HG03095 (cell line): ENCODE measurements around the gene ZNF574.

Experiments
- ATAC-seq: cut with Tn5 transposase; IDR thresholded peaks from one replicate; pipeline ENCODE4 v1.9.1; 2021; ENCODE audit warnings: moderate library complexity; ENCODE audit not compliant: unreplicated experiment

The ZNF574 gene

GRCh38 chr19:42079886-42080763 is 4.2 kb downstream of the ZNF574 start:
- ATAC-seq, result no peak

GRCh38 chr19:42080764-42081375 is 4.9 kb downstream of the ZNF574 start:
- no peak for ATAC-seq

GRCh38 chr19:42081584-42082203 is 5.7 kb downstream of the ZNF574 start:
- ATAC-seq, result no peak

GRCh38 chr19:42083537-42083936 is 7.6 kb downstream of the ZNF574 start:
- ATAC-seq, result no peak

GRCh38 chr19:42086188-42086736 is 10.3 kb downstream of the ZNF574 start:
- ATAC-seq, result no peak

- no peak for ATAC-seq
Observed at GRCh38 chr19:42086770-42087550, 11.0 kb downstream of the ZNF574 start.

GRCh38 chr19:42088471-42089190 is 12.7 kb downstream of the ZNF574 start:
- no peak for ATAC-seq

GRCh38 chr19:42089191-42089750 is 13.3 kb downstream of the ZNF574 start:
- no peak for ATAC-seq

GRCh38 chr19:42089772-42090171 is 13.8 kb downstream of the ZNF574 start:
- ATAC-seq, result no peak

GRCh38 chr19:42090672-42091071 is 14.7 kb downstream of the ZNF574 start:
- no peak for ATAC-seq

GRCh38 chr19:42091300-42091699 is 15.3 kb downstream of the ZNF574 start:
- ATAC-seq, result no peak

- no peak for ATAC-seq
Observed at GRCh38 chr19:42091742-42092141, 15.8 kb downstream of the ZNF574 start.

GRCh38 chr19:42092350-42092749 is 16.4 kb downstream of the ZNF574 start:
- no peak for ATAC-seq

GRCh38 chr19:42093505-42093904 is 17.5 kb downstream of the ZNF574 start:
- ATAC-seq, result no peak

GRCh38 chr19:42093926-42094325 is 18.0 kb downstream of the ZNF574 start:
- no peak for ATAC-seq

- no peak for ATAC-seq
Observed at GRCh38 chr19:42095142-42095813, 19.3 kb downstream of the ZNF574 start.

- no peak for ATAC-seq
Observed at GRCh38 chr19:42095814-42096230, 19.9 kb downstream of the ZNF574 start.

GRCh38 chr19:42096255-42096837 is 20.4 kb downstream of the ZNF574 start:
- ATAC-seq, result no peak

- no peak for ATAC-seq
Observed at GRCh38 chr19:42097461-42097860, 21.5 kb downstream of the ZNF574 start.
